ENCODE data around the gene CIITA.
"Not testable (repeated sequence)": the region's sequence is repeated elsewhere in the genome, so short reads cannot be mapped to it uniquely, and the experiment has no call there.

CIITA gene

DNA sequence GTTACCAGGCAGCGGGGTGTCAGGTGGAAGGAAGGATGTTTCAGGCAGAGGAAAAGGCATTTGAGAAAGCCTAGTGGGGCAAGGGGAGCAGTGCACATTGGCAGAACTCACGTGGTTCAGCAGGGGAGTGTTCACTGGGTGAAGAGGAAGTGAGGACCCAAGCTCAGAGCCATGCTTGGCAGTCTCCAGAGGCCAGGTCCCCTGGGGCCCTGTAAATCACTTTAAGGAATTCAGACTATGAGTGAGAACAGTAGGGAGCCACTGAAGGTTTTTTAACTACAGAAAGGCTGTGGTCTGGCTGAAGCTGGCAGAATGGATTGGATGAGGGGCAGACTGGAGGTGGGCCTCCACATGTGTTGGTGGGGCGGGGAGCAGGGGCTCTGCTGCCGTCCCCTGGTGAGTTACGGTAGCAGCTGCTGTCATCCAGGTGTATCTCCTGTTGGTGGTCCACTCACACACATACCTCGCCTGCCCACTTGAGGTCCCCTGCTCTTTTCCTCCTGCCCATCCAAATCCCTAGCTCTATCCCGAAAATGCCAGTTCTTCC is 72.5 kb downstream of the CIITA start:
- DNase-seq (ENCODE audit: low read depth in 3 of 3), result no peak

DNA sequence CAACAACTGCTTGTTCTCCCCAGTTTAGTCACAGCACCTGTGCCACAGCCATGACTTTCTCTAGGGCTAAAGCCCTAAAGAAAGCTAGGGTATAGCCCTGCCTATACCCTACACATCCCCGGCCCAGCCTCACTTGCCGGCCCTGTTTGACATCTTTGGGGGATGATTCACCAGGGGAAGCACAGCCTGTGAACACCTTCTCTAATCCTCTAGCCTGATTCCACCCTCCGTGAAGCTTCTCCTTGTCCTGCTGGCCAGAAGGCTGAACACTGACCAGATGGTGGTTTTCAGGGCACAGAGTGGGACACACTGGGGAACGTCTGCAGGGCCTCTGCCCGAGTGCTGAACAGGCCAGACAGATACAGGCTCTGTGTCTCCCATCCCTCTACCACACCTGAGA is 73.4 kb downstream of the CIITA start:
- DNase-seq (ENCODE audit: low read depth in 3 of 3), result no peak

DNA sequence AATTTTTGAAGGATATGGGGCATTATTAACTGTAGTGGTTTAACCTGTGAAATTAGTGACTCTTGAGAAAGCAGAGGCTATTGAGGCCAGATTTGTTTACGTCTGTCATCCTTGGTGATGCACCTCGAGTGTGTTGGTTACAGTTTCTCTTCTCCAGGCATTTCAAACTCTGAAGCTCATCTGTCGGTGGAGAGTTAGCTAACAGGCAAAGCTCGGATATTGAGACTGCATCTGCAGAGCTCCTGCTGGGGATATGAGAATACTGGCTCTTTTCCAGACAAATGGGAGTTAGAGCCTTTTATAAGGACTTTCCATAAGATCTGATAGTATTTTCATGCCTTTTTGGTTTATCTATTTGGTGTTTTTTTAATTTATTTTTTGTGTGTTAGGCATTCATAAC is 74.0 kb downstream of the CIITA start:
- no peak for DNase-seq (ENCODE audit: low read depth in 3 of 3)

DNA sequence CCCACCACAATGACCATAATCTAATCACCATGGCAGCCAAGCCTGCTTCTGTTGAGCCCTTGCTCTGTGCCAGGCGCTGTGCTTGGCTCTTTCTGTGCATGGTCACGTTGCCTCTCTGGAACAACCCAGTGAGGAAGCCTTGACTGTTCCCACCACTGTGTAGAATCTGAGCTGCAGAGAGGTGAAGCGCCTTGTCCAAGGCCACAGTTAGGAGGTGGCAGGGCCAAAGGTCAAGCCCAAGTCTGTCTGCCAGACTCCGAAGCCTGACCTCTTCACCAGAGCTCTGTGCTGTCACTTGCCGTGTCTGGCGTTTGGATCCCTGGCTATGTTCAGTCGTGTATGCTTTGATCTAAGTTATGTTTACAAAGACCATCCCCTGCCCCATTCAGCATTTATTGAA is 77.9 kb downstream of the CIITA start:
- DNase-seq (ENCODE audit: low read depth in 3 of 3), result no peak

DNA sequence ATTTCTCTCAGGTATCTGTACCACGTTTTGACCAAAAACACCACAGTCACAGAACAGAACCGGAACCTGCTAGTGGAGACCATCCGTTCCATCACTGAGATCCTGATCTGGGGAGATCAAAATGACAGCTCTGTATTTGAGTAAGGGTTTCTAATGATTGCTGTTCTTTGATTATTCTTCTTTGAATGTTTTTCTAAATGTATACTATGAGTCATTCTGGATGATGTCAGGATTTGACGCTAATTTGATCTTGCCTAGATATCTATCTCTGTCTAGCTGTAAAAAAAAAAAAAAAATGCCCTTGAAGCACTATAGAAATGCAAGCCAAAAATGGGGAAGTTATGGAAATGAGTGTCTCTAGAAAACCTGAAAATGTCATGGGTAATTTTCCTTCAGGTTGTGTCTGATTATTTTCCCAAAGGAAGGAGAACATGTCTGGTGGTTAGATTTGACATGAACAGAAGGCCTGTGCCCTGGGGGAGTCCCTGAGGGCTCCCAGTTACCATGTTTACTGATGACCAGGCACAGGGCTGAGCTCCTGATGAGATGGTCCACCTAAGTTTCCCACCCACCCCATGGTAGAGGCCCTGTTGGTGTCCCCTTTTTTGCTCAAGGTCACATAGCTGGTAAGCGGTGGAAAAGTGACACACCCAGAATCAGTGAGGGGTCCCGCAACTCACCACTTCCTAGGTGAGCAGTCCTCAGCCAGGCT is 80.9 kb downstream of the CIITA start:
- no peak for DNase-seq (ENCODE audit: low read depth in 3 of 3)

DNA sequence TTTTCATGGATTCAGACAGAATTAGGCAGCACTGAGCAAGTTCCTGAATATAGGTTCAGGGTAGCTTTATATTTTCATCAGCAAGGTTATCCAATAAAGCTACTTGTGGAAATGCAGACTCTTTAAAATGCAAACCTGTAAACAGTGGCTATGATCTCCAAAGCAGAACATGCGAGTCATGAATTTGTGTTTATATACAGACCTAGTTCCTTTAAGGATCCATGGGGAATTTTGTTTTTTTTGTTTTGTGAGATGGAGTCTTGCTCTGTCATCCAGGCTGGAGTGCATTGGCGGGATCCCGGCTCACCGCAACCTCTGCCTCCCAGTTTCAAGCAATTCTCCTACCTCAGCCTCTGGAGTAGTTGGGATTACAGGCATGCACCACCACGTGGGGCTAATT is 82.2 kb downstream of the CIITA start:
- no peak for DNase-seq (ENCODE audit: low read depth in 3 of 3)

DNA sequence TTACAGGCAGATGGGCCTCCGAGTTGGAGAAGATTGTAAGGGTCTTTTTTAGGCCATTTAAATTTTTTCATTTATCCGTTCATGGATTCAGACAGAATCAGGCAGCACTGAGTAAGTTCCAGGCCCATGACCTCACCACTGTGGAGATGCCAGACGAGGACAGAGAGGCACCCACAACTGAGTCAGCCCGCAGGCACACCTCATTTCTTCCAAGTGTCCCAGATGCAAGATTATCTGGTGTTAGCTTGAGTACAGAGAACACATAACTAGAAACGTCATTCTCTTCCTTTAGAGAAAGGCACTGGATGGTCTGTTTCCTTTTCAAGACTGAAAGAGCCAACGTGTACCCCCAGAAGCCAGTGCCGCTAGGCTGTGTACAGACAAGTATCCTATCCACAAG is 84.2 kb downstream of the CIITA start:
- DNase-seq (ENCODE audit: low read depth in 3 of 3), result no peak

DNA sequence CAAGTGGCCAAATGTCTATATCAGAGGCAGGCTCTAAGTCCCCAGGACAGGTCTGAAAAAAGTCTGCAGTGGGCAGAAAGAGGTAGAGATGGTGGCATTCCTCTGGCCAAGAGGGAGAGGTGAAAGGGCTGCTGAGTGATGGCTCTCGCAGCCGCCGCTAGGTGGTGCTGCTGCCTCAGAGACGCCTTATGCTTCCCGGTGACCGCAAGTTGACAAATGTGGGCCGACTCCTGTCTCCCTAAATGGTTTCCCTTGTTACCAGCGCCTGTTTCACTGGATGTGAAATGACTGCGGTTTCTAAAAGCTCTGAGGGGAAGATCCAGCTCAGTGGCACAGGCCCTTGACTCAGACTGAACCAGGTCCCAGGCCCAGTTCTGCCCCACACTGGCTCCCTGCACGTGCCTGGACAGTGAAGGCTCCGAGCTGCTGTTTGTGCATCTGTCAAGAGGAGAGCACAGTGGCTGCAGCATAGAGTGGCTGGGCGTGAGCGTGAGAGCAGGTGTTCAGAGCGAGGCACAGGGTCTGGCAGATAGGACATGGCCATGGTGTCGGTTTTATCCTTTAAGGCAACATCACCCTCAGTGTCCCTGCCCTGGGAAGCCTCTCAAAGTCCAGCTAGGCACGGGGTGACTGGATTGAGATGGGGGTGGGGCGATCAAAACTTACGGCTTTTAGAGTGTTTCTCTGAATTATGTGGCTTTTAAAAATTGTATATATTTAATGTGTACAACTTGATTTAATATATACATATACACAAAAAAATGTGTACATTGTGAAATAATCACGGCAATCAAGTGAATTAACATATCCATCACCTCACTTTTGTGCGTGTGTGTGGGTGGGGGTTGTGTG is 87.3 kb downstream of the CIITA start:
- peak; percentile 72 to 86 (median 78) for DNase-seq (ENCODE audit: low read depth in 3 of 3)

DNA sequence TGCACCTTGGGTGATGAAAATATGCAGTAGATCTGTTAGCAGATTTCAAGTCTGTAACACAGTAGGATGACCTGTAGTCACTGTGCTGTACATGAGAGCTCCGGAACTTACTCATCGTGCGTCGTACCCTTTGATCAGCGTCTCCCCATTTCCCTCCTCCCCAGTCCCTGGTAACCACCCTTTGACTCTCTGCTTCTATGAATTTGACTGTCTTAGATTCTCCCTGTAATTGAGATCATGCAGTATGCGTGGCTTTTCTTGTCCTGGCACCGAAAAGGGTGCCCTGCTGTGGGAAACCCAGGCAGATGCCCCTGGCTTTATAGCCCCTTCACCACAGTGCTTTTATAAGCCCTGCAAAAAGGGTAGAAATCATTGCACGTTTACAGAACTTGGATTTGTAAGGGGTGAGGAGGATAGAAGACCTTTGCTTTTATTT is 87.9 kb downstream of the CIITA start:
- peak; percentile 33 to 59 (median 50) for DNase-seq (ENCODE audit: low read depth in 3 of 3)

DNA sequence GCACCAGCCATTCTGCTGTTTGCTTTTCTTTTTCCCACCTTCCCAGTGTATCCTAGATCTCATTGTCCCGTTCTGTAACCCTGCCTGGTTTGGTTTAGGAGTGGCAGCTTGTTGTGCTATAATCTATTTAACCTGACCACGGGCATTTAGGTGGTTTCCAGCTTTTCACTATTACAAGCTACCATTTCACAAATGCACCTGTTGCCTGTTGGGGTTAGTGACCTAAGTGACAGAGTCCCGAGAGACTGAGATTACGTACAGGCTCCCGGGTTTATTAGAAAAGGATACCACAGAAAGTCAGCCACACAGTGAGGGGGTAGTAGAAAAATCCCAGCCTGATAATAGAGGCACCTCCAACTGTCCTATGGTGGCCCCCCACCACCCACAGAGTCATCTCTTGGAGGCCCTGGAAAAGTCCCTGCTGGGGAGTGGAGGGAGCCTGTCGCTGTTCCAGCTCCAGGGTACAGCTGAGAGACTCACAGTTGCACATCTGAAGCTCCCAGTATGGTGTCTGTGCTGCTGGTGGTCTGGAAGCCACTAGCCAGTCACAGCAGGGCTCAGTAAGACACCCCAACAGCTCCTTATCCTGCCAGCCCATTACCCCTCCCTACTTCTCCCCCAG is 88.5 kb downstream of the CIITA start:
- no peak for DNase-seq (ENCODE audit: low read depth in 3 of 3)

DNA sequence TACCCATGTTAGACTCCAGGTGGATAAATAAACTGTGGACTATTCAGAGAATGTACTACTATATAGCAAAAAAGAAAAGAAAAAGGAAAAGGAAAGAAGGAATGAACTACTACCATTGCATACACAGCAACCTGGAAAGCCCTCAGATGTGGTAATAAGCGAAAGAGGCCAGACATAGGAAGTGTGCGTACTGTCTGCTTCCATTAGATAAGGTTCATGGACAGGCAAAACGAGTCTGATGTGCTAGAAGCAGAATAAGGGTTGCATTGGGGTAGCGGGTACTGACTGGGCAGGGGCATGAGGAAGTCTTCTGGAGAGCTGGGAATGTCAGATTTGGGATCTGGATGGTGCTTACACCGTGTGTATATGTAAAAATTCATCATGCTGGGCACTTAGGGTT is 89.1 kb downstream of the CIITA start:
- no peak for DNase-seq (ENCODE audit: low read depth in 3 of 3)

DNA sequence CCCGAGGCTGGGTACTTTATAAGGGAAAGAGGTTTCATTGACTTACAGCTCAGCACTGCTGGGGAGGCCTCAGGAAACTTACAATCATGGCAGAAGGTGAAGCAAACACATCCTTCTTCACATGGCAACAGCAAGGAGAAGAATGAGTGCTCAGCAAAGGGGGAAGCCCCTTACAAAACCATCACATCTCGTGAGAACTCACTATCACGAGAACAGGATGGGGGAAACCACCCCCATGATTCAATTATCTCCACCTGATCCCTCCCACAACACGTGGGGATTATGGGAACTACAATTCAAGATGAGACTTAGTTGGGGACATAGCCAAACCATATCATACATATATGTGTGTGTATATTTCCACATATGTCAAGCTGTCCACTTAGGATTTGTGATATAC is 89.6 kb downstream of the CIITA start:
- not testable (repeated sequence) for DNase-seq (ENCODE audit: low read depth in 3 of 3)

DNA sequence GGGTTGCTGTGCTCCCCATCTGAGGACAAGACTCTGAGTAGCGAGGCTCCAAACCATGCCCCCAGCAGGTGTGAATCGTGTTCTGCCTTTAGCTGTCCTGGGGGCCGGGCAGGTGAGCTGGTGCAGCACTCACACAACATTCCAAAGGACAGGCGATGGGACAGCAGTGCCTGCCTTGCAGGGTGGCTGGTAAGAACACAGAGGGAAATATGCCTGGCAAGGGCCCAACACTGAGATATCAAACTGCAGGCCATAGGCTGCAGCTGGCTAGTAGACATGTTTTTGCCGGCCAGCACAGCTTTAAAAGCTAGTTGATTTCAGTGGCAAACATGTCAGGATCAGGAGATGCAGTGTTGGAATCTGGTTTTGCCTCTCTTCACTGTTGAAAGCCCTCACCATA is 91.0 kb downstream of the CIITA start:
- DNase-seq (ENCODE audit: low read depth in 3 of 3), result no peak

DNA sequence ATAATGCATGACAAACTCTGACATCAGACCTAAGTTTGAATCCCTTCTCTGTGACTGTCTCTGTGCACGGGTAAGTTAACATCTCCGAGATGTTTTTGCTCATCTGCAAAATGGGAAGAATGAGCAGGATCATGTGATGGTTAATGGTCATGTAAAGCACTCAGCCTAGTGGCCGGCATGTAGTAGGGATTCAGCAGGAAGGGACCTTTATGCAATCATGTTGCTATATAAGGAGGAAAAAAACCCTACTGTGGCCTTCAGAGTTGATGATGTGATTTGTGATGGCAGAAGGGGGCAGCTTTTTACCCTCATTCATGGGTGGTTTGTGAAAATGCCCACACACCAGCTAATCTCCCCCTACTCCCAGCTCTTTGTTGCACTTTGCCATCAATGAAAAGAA is 91.5 kb downstream of the CIITA start:
- no peak for DNase-seq (ENCODE audit: low read depth in 3 of 3)

DNA sequence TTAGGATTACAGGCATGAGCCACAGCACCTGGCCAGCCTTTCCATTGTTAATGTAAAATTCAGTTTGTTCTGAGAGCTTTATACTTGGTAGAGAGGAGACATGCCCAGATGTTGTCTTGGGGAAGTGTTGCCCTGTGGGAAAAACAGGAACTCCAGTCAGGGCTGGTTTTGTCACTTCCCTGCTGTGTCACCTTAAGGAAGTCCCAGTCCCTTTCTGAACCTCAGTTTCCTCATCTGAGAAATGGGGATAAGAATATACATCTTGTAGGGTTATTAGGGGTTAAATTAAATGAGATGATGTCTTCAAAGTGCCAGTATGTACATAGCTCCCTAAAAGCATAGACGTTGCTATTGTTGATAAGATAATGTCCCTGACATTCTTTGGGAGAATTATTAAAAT is 92.6 kb downstream of the CIITA start:
- no peak for DNase-seq (ENCODE audit: low read depth in 3 of 3)

DNA sequence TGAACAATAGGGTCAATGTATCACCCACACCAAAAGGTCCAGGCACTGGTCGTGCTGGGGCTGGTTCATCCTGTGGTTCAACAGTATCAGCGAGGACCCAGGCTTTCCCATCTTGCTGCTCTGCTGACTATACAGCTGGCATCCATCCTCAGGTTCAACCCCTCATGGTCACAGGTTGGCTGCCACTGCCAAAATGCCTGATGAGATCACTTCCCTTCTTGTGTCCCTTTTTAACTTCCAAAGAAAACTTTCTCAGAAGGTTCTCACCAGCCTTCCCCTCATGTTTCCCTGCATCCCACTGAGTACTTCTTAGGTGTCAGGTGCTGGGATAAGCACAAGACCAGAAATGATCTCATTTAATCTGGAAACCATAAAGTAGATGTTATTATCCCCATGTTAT is 93.1 kb downstream of the CIITA start:
- no peak for DNase-seq (ENCODE audit: low read depth in 3 of 3)

DNA sequence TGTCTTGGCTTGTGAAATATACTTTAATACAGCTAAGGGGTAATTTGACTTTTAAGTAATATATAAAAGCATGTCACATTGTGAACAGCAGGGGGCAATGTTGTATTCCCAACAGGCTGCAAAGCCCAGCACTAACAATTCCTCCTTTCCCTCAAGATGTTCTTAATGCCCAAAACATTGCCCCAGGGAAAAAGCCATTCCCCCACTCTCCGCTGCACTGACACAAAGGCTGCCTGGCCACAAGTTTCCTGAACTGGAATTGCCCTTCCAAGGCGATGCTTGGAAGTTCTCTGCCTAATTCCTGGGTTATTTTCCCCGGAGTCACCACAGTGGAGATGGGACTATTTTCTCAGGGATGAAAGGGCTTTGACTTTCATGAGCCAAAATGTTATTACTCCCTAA is 94.6 kb downstream of the CIITA start:
- peak in 1 of 3 experiments; percentile 40 for DNase-seq (ENCODE audit: low read depth in 3 of 3)

DNA sequence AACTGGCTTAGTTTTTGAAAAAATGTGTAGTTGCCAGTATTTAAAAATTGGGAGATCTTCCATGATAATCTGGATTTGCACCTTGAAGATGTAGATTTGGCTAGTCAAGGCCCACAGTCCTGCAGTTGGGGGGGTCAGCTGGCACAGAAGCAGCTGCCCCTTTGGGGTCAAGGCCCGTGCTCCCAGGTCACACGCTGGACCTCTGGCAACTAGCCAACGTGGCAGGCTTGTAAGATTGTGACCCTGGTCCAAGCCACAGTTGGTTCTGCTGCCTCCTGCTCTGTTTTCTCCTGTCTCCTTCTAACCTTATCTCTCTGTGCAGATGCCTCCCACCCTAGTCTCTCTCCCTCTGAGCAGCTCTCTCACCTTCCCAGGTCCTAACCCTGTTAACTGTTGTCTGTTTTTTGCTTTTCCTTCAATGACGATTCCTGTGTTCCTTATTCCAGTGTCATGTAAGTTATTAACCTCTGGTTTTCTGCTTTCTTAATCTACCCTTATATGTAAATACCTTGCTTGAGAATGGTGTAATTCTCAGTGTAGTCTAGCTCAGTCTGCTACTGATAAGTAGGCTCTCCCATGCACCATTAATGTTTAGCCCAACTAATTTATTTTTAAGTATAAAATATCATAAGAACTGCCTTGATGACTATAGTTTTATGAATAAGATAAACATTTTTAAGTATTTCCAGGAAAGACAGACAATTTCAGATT is 95.3 kb downstream of the CIITA start:
- no peak for DNase-seq (ENCODE audit: low read depth in 3 of 3)

DNA sequence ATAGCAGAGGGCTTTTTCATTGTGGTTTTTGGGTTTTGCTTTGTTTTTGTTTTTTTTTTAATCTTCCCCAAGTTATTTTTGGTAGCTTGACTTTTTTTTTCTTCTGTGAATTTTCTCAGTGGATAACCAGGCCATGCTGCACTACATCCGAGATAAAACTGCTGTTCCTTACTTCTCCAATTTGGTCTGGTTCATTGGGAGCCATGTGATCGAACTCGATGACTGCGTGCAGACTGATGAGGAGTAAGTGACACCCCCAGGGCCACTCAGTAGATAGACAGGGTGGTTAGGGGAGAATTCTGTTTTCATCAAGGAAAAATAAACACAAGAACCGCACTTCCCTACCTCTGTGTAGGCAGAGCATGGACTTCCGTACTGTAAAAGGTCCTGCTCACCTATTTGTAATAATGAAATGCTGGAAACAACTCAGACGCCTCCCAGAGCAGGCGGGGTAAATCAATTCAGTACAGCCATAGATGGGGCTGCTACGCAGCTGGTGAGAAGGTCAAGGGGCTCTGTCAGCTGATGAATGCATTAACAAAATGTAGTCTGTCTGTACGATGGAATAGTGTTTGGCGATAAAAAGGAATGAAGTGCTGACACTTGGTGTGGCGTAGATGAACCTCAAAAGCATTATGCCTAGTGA is 95.9 kb downstream of the CIITA start:
- DNase-seq (ENCODE audit: low read depth in 3 of 3), result no peak

DNA sequence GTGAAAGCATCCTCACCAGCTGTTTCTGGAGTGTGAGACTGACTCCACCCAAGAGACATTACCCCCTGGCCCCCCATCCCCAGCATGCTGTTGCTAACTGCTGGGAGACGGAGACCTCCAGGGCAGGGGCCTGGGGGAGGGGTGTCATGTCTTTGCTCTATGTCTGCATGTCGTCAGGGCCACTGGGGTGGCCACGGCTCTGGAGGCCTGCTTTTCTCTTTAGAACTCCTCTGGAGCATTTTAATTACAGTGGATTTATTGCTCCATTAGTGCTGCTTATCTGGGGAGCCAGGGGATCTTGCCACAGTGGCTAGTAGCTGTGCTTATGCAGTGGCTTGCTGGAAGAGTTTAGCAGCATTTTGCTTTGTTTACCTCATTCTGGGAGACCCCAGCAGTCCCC is 99.6 kb downstream of the CIITA start:
- no peak for DNase-seq (ENCODE audit: low read depth in 3 of 3)

DNA sequence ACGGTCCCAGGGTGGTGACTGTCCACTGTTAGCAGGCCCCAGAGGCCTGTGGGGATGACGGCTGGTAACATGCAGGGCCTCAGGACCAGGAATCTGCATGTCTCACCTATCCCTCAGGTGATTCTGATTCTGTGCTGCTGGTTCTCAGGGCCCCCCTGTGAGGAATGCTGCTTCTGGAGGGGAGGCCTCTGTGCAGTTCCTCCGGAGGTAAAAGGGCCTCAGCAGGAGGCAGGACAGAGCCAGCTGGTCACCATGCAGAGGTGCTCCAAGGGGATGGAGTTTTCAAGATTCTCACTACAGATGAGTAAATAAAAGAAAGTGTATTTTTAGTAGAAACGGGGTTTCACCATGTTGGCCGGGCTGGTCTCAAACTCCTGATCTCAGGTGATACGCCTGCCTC is 101.1 kb downstream of the CIITA start:
- no peak for DNase-seq (ENCODE audit: low read depth in 3 of 3)
